Stimulated activated naive B cell treated with anti-CD40 and anti-IgM and Interleukin-4, amounts not matched to agents 10 μg/mL and 1 μg/mL and 100 μg/mL, for 72 hours (primary cell): ENCODE data around the gene GAK.

Experiments
- ATAC-seq, 2 donors: fragments of 150-1000 bp; cut with Tn5 transposase; replicated peaks; 2 replicates each; pipeline ENCODE4 v1.10.0; 2021; ENCODE audit warnings: moderate library complexity in 1 of 2
- DNase-seq: peaks from one replicate; pipeline ENCODE4 v3.0.0; 2021
- H3K27ac Mint-ChIP-seq: one replicate; pipeline ENCODE4 v1.8.0; 2022; ENCODE audit warnings: mild to moderate bottlenecking, mixed read lengths
- H3K27me3 Mint-ChIP-seq, 2 donors: one replicate each; pipeline ENCODE4 v1.8.0; 2022; ENCODE audit warnings: mixed read lengths in 2 of 2
- H3K36me3 Mint-ChIP-seq, 2 donors: one replicate each; pipeline ENCODE4 v1.8.0; 2022; ENCODE audit warnings: mixed read lengths in 2 of 2, mild to moderate bottlenecking in 1 of 2
- H3K4me1 Mint-ChIP-seq, 2 donors: one replicate each; pipeline ENCODE4 v1.8.0; 2022; ENCODE audit warnings: mixed read lengths in 2 of 2, mild to moderate bottlenecking in 1 of 2
- H3K4me3 Mint-ChIP-seq, 2 donors: one replicate each; pipeline ENCODE4 v1.8.0; 2022; ENCODE audit warnings: mild to moderate bottlenecking in 2 of 2, mixed read lengths in 2 of 2, moderate library complexity in 1 of 2
- H3K9me3 Mint-ChIP-seq, 2 donors: one replicate each; pipeline ENCODE4 v1.8.0; 2022; ENCODE audit warnings: mixed read lengths in 2 of 2, mild to moderate bottlenecking in 1 of 2

The GAK gene

DNA sequence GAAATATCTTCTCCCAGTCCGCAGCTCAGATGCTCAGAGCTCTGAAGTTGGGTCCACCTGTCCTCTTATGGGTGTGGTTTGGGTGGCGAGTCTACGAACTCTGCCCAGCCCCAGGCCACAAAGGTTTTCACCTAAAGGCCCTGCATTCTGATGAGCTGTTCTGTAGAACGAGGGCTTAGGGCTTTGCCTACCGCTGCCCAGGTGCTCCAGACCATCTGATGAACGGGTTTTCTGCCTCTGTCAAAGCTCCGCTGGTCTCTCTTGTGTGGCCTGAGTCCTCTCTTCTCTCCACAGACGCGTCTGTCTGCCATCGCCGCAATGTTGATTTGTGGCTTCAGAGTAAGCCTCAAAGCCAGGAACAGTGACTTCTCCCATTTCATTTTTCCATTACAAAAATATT lies 77.8 kb downstream of the GAK start:
- H3K27ac Mint-ChIP-seq: no peak overlapping the region
- H3K4me1 Mint-ChIP-seq: peaks cover 5 to 6% of the 10 kb centered on the region in 2 donors
- no peak overlapping the region for H3K4me3 Mint-ChIP-seq
- H3K9me3 Mint-ChIP-seq: peaks cover 7% of the 10 kb centered on the region in 2 donors
- no peak for ATAC-seq
- no peak for DNase-seq
- no peaks in the 10 kb centered on the region for H3K27me3 Mint-ChIP-seq
- H3K36me3 Mint-ChIP-seq: peaks cover 53 to 78% of the 10 kb centered on the region in 2 donors

DNA sequence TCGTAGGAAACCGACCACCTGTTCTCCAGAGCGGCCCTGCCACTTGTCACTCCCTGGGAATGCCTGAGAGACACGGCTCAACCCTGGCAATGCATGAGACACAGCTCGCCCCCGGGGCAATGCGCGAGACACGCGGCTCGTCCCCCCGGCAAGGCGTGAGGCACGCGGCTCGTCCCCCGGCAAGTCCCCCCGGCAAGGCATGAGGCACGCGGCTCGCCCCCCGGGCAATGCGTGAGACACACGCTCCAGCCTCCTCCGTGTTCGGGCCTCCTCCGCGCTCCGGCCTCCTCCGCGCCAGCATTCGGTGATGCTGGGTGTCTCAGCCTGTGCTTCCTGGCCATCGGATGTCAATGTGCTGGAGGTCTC lies 78.7 kb downstream of the GAK start:
- ATAC-seq (no peak), DNase-seq (no peak)
- H3K4me1 Mint-ChIP-seq: peaks cover 5 to 6% of the 10 kb centered on the region in 2 donors
- H3K27ac Mint-ChIP-seq: no peak overlapping the region
- H3K9me3 Mint-ChIP-seq: peaks cover 7% of the 10 kb centered on the region in 2 donors
- no peaks in the 10 kb centered on the region for H3K27me3 Mint-ChIP-seq
- H3K4me3 Mint-ChIP-seq: no peak overlapping the region
- H3K36me3 Mint-ChIP-seq: peaks cover 49 to 73% of the 10 kb centered on the region in 2 donors

DNA sequence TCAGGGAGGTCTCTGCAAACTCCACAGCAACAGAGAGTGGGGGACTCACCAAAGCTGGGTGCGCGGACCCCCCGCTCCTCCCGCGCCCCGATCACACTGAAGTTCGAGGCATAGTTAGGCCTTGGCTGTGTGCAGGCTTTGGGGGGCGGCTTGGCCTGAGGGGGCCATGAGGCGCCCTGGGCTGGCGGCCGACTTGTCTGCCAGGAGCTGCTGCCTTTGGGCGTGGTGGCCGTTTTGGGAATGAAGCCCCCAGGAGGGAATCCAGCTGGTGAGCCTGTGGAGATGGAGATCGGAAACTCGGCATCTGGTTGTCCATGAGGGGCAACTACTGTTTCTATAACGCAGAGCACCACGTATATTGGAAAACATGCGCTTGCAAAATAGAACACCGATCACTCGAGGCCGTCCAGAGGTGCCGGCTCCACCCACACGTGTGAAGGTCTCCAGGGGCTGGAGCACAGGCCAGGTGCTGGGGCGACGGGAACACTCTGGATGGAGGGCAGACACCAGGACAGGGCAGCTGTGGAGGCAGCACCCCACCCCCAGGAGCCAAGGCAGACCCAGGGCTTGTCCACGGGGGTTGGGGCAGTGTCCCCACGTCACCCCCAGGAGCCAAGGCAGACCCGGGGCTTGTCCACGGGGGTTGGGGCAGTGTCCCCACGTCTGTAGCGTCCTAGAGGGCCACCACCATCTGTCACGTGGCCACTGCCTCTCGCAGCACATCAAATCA lies 80.2 kb downstream of the GAK start:
- H3K4me3 Mint-ChIP-seq: no peak overlapping the region
- H3K27ac Mint-ChIP-seq: no peak overlapping the region
- H3K36me3 Mint-ChIP-seq: peaks cover 44 to 66% of the 10 kb centered on the region in 2 donors
- H3K27me3 Mint-ChIP-seq: no peaks in the 10 kb centered on the region
- peaks cover 5 to 6% of the 10 kb centered on the region in 2 donors for H3K4me1 Mint-ChIP-seq
- ATAC-seq (no peak), DNase-seq (no peak)
- peaks cover 7% of the 10 kb centered on the region in 2 donors for H3K9me3 Mint-ChIP-seq

DNA sequence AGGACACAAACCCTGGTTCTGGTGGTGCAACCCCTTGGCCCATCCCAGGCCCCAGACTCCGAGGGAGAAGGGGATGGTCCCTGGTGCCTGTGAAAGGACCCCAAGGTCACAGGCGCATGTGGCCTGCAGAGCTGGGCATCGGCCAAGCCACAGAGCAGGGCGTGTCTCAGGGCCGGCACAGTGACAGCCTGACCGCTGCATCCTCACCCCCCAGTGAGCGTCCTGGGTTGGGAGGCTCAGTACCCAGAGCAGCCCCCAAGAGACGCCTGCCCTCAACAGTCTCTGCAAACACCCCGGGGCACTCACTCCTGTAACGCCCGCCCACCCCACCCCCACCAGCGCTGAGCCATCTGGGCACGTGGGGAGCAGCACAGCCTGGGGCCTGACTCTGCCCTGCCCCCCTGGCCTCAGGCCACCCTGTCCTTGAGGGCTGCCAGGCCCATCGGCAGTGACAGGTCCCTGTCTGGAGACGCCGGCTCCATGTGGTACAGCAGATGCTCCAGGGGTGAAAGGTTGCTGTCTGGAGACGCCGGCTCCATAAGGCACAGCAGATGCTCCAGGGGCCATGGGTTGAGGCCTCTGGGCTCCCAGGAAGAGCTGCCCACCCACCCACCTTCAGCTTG lies 81.7 kb downstream of the GAK start:
- Mint-ChIP-seq H3K36me3 (peaks cover 45 to 67% of the 10 kb centered on the region in 2 donors), H3K27me3 (no peaks in the 10 kb centered on the region), H3K27ac (no peak overlapping the region), H3K9me3 (no peaks in the 10 kb centered on the region), H3K4me3 (no peak overlapping the region), H3K4me1 (no peaks in the 10 kb centered on the region)
- ATAC-seq (no peak), DNase-seq (no peak)

DNA sequence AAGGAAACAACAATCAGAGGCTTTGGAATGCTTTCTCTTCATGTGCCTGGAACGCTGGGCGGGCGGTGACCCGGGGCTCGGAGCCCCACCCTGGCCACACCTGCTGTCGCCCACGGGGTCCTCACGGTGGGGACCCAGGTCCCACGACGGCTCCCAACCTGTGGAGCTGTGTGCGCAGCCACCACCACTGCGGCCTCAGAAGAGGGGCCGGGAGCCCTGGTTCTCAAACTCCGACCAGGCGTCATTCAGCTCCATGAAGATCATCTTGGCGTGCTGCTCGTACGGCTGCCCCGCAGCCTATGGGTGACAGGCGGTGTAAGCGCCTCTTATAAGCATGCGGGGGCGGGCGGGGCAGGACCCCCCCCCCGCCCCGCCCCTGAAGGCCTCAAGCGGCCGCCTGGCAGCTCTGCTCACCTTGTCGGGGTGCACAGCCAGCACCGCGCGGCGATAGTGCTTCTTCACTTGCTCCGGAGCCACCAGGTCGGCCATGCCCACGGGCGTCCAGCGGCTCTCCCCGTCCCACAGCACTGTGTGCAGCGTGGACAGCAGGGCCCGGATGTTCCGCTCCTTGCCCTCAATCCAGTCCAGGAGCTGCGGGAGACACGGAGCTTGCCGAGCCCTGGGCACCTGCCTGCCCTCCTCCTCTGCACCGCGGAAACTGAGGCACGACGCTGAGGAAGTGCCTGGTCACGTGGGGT lies 82.5 kb downstream of the GAK start:
- no peak for ATAC-seq
- no peak overlapping the region for H3K4me3 Mint-ChIP-seq
- no peaks in the 10 kb centered on the region for H3K4me1 Mint-ChIP-seq
- no peak overlapping the region for H3K27ac Mint-ChIP-seq
- no peaks in the 10 kb centered on the region for H3K9me3 Mint-ChIP-seq
- DNase-seq: no peak
- H3K27me3 Mint-ChIP-seq: no peaks in the 10 kb centered on the region
- H3K36me3 Mint-ChIP-seq: peaks cover 49 to 67% of the 10 kb centered on the region in 2 donors

DNA sequence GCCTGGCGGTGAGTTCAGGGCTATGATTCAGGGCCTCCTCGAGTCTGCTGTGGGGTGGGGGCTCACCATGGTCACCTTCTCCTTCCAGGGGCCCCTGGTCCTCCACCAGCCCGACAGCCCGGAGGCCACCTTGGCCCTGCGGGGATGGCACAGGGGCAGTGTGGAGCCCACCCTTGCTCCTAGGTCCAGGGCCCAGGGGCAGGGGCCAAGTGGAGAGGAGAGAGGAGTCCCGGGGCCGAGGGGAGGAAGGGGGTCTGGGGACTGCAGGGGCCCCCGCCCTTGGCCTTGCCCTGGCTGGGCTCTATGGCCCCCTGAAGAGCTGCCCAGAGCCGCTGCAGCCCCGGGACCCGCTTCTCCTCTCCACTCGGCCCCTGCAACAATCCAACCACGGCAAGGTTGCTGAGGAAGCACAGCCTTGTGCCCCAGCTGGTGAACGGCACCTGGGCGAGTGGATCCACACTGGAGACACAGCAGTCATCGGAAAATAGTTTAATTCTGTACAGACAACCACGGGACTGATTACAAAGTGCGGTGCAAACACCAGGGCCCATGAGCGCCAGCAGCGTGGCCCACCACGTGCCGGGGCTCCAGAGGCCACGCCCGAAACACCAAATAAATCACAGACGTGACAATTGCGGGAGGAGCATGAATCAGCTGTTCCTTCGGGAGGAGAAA lies 83.2 kb downstream of the GAK start:
- Mint-ChIP-seq H3K4me1 (no peaks in the 10 kb centered on the region), H3K9me3 (peaks cover 4% of the 10 kb centered on the region in 2 donors), H3K4me3 (no peak overlapping the region), H3K36me3 (peaks cover 56 to 67% of the 10 kb centered on the region in 2 donors), H3K27ac (no peak overlapping the region), H3K27me3 (no peaks in the 10 kb centered on the region)
- no peak for DNase-seq
- no peak for ATAC-seq

DNA sequence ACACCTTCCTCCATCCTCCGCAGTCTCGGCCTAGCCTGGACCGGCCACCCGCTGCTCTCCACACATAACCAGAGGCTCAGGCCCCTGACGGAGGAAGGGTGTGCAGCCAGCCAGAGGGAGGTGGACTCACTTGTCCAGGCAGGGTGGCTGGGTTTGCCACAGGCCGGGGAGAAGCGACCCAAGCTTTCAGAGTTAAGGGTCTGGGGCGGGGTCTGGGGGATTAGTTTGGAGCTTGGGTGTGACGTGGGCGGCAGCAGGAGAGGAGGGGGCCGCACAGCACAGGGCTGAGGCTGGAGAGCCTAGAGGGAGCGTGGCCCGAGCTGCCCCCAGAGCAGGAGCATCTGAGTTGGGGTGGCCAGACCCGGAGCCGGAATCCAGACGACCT lies 83.8 kb downstream of the GAK start:
- ATAC-seq (no peak), DNase-seq (no peak)
- no peak overlapping the region for H3K27ac Mint-ChIP-seq
- H3K4me1 Mint-ChIP-seq: no peaks in the 10 kb centered on the region
- H3K4me3 Mint-ChIP-seq: no peak overlapping the region
- H3K27me3 Mint-ChIP-seq: no peaks in the 10 kb centered on the region
- H3K36me3 Mint-ChIP-seq: peaks cover 59 to 64% of the 10 kb centered on the region in 2 donors
- H3K9me3 Mint-ChIP-seq: peaks cover 4% of the 10 kb centered on the region in 2 donors

DNA sequence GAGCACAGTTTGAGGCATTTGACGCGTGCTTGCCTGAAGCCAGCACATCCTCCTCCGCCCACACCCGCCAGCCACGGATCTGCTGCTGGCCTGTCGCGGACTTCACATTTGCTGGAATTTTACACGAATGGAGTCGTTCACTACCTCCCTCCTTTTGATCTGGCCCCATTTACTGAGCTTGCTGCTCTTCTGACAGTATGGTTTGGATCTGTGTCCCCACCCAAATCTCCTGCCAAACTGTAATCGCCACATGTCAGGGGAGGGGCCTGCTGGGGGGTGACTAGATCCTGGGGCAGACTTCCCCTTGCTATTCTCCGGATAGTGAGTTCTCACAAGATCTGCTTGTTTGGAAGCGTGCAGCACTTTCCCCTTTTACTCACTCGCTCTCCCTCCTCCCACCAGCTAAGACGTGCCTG lies 86.3 kb downstream of the GAK start:
- H3K9me3 Mint-ChIP-seq: peaks cover 7% of the 10 kb centered on the region in 2 donors

DNA sequence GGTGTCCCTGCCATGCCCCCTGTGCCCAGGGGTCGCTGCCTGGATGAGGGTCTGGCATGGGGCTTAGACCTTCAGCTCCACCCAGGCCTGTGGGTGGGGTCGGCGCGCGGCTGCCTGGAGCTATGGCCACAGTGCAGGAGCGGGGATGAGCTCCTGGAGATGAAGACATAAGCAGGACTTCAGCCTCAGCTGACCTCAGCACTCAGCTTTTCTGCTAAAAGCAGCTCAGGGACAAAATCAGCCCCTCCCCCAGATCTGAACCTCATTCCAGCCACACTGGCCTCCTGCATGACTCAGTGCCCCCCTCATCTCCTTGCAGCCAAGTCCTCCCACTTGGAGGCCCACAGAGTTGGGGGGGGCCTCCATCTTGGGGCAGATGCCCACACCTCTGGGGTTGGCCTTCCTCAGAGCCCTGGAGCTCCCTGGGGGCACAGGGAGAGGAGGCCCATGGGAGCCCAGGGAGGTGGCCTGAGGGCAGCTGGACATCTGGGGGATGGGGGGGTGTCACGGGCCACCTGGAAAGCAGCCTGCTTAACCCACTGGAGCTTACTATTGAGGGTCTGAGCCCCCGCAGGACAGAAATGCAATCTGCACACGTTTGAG lies 86.8 kb downstream of the GAK start:
- no peak for DNase-seq
- H3K4me3 Mint-ChIP-seq: no peak overlapping the region
- peaks cover 55 to 59% of the 10 kb centered on the region in 2 donors for H3K36me3 Mint-ChIP-seq

More for the DNA sequence above, 86.3 kb downstream of the GAK start:
- Mint-ChIP-seq H3K27me3 (no peaks in the 10 kb centered on the region), H3K36me3 (peaks cover 58 to 60% of the 10 kb centered on the region in 2 donors), H3K27ac (no peak overlapping the region), H3K4me3 (no peak overlapping the region), H3K4me1 (no peaks in the 10 kb centered on the region)
- DNase-seq (no peak), ATAC-seq (no peak)

DNA sequence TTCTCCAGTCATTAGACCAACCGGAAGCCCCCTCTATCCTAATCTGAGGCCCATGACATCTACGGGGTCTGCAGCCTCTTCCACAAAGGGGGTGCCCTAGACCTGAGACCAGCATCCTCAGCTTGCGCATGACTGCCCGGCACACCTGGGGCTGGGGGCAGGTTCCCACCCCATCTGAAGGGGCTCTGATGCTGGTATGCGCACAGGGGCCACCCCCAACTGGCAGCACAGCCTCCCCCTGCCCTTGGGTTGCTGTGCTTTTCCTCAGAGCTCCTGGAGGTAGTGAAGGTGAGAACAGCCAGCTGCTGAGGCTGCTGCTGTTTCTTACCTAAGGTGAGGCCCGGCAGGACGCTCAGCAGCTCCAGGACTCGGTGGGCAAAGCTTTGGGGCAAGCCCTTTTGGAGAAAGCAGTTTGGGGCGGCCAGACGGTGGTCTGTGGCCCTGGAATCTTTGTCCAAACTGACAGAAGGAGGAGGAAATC lies 87.3 kb downstream of the GAK start:
- DNase-seq (no peak), ATAC-seq (no peak)
- Mint-ChIP-seq H3K4me1 (no peaks in the 10 kb centered on the region), H3K4me3 (no peak overlapping the region), H3K36me3 (peaks cover 59% of the 10 kb centered on the region in 2 donors), H3K9me3 (peaks cover 7 to 9% of the 10 kb centered on the region in 2 donors), H3K27ac (no peak overlapping the region), H3K27me3 (no peaks in the 10 kb centered on the region)

More for the DNA sequence above, 86.8 kb downstream of the GAK start:
- ATAC-seq: no peak
- Mint-ChIP-seq H3K4me1 (no peaks in the 10 kb centered on the region), H3K27ac (no peak overlapping the region), H3K9me3 (peaks cover 7% of the 10 kb centered on the region in 2 donors), H3K27me3 (no peaks in the 10 kb centered on the region)

DNA sequence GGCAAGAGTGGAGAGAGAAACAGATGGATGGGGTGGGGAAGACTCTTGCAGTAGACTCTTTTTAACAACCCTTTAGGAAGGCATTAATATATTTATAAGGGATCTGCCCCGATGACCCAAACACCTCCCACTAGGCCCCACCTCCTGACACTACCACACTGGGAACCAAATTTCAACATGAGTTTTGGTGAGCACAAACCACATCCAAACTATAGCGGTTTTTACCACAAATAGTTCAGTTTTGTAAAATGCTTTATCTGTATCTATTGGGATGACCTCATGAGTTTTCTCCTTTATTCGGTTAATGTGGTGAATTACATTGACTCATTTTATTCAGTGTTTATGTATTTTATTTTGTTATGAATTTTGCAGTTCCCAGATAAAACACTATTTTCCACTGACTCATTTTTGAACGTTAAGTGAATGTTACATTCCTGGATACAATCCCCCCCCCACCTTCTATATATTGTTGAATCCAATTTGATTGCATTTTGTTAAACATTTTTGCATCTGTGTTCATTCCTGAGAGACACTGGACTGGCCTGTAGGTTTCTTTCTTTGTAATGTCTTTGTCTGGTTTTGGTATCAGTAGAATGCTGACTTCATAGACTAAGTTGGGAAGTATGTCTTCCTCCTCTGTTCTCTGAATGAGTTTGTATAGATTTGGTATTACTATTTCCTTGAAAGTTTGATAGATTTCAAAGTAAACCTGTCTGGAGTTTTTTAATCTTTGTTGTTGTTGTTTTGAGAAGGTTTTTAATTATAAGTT lies 92.3 kb downstream of the GAK start:
- Mint-ChIP-seq H3K4me1 (no peaks in the 10 kb centered on the region), H3K27ac (no peak overlapping the region), H3K36me3 (peaks cover 45 to 57% of the 10 kb centered on the region in 2 donors), H3K27me3 (no peaks in the 10 kb centered on the region), H3K9me3 (peaks cover 17 to 25% of the 10 kb centered on the region in 2 donors), H3K4me3 (no peak overlapping the region)
- no peak for ATAC-seq
- no peak for DNase-seq

DNA sequence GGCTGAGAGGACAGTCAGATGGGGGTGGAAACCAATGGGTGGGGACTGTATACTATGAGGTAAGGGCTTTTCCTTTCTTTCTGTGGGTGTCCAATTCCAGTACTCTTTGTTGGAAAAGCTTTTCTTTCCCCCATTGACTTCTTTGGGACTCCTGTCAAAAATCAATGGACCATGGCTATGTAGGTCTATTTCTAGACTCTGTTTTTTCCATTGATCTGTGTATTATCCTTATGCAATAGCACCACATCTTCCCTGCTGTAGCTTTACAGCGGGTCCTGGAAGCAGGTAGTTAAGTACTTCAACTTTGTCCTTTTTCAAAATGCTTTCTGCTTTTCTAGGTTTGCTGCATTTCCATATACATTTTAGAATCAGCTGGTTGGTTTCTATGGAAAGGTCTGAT lies 94.3 kb downstream of the GAK start:
- Mint-ChIP-seq H3K4me1 (peaks cover 4 to 9% of the 10 kb centered on the region in 2 donors), H3K36me3 (peaks cover 26 to 44% of the 10 kb centered on the region in 2 donors), H3K4me3 (no peak overlapping the region), H3K27me3 (no peaks in the 10 kb centered on the region), H3K9me3 (peaks cover 14 to 22% of the 10 kb centered on the region in 2 donors), H3K27ac (no peak overlapping the region)
- ATAC-seq (no peak), DNase-seq (no peak)

DNA sequence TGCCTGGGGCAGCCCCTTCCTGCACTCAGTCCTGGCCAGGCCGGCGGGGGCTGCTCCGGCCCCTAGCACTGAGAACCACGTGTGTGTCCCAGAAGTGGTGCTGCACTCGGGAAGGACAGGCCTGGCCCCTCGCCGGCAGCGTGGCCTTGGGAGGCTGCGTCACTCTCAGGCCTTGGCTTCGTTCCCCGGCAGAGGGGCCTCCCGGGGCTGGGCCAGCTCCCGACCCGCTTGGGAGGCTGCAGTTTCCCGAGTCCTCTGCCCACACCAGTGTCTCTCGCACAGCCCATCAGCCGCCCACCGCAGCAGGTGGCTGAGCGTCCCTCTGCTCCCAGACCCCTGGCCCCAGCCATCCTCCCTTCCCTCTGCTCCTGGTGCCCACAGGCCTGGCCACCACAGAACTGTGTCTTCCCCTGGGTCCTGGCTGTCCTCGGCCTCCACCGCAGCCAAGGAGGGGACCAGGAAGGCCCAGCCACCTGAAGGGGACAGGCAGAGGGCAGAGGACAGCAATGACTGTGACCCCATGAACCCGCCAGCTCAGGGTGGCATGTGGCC lies 95.3 kb downstream of the GAK start:
- Mint-ChIP-seq H3K4me3 (no peak overlapping the region), H3K27me3 (no peaks in the 10 kb centered on the region), H3K4me1 (peaks cover 4 to 10% of the 10 kb centered on the region in 2 donors), H3K36me3 (peaks cover 21 to 38% of the 10 kb centered on the region in 2 donors), H3K27ac (no peak overlapping the region), H3K9me3 (peaks cover 11 to 20% of the 10 kb centered on the region in 2 donors)
- no peak for ATAC-seq
- DNase-seq: no peak
